WI38 (cell line): ENCODE results near the gene PTPRT.

Source experiments
- H3K4me3 ChIP-seq: 2 replicates; pipeline ENCODE4 v1.5.1; 2011; ENCODE audit warnings: low read depth, mild to moderate bottlenecking, control low read depth, low read length
- CTCF ChIP-seq: IDR thresholded peaks from 2 replicates; pipeline ENCODE4 v1.5.1; 2012; ENCODE audit warnings: low read depth, mild to moderate bottlenecking, control low read depth, low read length

Gene PTPRT

GRCh38 chr20:42368910-42369309 lies 820.8 kb downstream of the PTPRT start:
- no peak for TF ChIP-seq CTCF

GRCh38 chr20:42366626-42367025 lies 823.1 kb downstream of the PTPRT start:
- TF ChIP-seq CTCF = no peak

More at GRCh38 chr20:42368910-42369309, 820.8 kb downstream of the PTPRT start:
- no peak overlapping the region for H3K4me3 ChIP-seq

GRCh38 chr20:42364446-42364845 lies 825.3 kb downstream of the PTPRT start:
- no peak overlapping the region for H3K4me3 ChIP-seq
- no peak for TF ChIP-seq CTCF

More at GRCh38 chr20:42366626-42367025, 823.1 kb downstream of the PTPRT start:
- no peak overlapping the region for H3K4me3 ChIP-seq

GRCh38 chr20:42361402-42361970 lies 828.2 kb downstream of the PTPRT start:
- no peak overlapping the region for H3K4me3 ChIP-seq
- TF ChIP-seq CTCF = no peak

- H3K4me3 ChIP-seq = no peak overlapping the region
- no peak for TF ChIP-seq CTCF
Observed at GRCh38 chr20:42360621-42361020, 829.1 kb downstream of the PTPRT start.

- TF ChIP-seq CTCF = no peak
- H3K4me3 ChIP-seq = no peak overlapping the region
Observed at GRCh38 chr20:42359617-42360016, 830.1 kb downstream of the PTPRT start.

GRCh38 chr20:42352096-42352495 lies 837.6 kb downstream of the PTPRT start:
- H3K4me3 ChIP-seq = no peak overlapping the region
- TF ChIP-seq CTCF = no peak
